Inflammatory macrophage treated with lipopolysaccharide for 4 hours (primary cell): ENCODE results near the gene C1QTNF12.

ENCODE experiments used
- DNase-seq: peaks from one replicate; pipeline ENCODE4 v3.0.0-alpha.2; 2020

The C1QTNF12 gene

GRCh38 chr1:1226566-1227362, 19.8 kb downstream of the C1QTNF12 start:
- DNase-seq: no peak

- DNase-seq: no peak
These were observed 20.6 kb downstream of the C1QTNF12 start for GRCh38 chr1:1225913-1226312.

- DNase-seq: no peak
These were observed 21.2 kb downstream of the C1QTNF12 start for GRCh38 chr1:1225238-1225845.

GRCh38 chr1:1223891-1224290, 22.6 kb downstream of the C1QTNF12 start:
- no peak for DNase-seq

- DNase-seq: no peak
These were observed 23.2 kb downstream of the C1QTNF12 start for GRCh38 chr1:1223321-1223720.

- DNase-seq: no peak
These were observed 23.8 kb downstream of the C1QTNF12 start for GRCh38 chr1:1222575-1223225.

- DNase-seq: no peak
These were observed 24.5 kb downstream of the C1QTNF12 start for GRCh38 chr1:1221887-1222574.

- DNase-seq: no peak
These were observed 26.3 kb downstream of the C1QTNF12 start for GRCh38 chr1:1220197-1220596.

GRCh38 chr1:1219341-1219740, 27.2 kb downstream of the C1QTNF12 start:
- DNase-seq: no peak

- no peak for DNase-seq
These were observed 27.9 kb downstream of the C1QTNF12 start for GRCh38 chr1:1218524-1219200.

- no peak for DNase-seq
These were observed 28.6 kb downstream of the C1QTNF12 start for GRCh38 chr1:1217621-1218523.

GRCh38 chr1:1216770-1217620, 29.5 kb downstream of the C1QTNF12 start:
- no peak for DNase-seq

GRCh38 chr1:1215881-1216605, 30.5 kb downstream of the C1QTNF12 start:
- DNase-seq: no peak

GRCh38 chr1:1215080-1215676, 31.3 kb downstream of the C1QTNF12 start:
- peak; percentile 19 for DNase-seq

- peak; percentile 43 for DNase-seq
These were observed 32.9 kb downstream of the C1QTNF12 start, which contains the start of gene TNFRSF4 for GRCh38 chr1:1213345-1214265. TSS of gene TNFRSF4 (minus strand) at chr1:1214153. CDS start at chr1:1214127, 26 bp downstream.

- DNase-seq: peak; percentile 36
These were observed 33.7 kb downstream of the C1QTNF12 start for GRCh38 chr1:1212780-1213344.

GRCh38 chr1:1211541-1212441, 34.7 kb downstream of the C1QTNF12 start:
- no peak for DNase-seq
